HL-60/S4 (cell line): Measurements from ENCODE around the gene IFT52.

ENCODE experiments used
- in situ Hi-C: fragments of 300-500 bp; cut with MboI; formaldehyde crosslinking; loops from 2 replicates; pipeline ENCODE4 v1.14.3; 2022; ENCODE audit warnings: low sequenced_read_pairs

Gene IFT52, protein sequence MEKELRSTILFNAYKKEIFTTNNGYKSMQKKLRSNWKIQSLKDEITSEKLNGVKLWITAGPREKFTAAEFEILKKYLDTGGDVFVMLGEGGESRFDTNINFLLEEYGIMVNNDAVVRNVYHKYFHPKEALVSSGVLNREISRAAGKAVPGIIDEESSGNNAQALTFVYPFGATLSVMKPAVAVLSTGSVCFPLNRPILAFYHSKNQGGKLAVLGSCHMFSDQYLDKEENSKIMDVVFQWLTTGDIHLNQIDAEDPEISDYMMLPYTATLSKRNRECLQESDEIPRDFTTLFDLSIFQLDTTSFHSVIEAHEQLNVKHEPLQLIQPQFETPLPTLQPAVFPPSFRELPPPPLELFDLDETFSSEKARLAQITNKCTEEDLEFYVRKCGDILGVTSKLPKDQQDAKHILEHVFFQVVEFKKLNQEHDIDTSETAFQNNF

DNA sequence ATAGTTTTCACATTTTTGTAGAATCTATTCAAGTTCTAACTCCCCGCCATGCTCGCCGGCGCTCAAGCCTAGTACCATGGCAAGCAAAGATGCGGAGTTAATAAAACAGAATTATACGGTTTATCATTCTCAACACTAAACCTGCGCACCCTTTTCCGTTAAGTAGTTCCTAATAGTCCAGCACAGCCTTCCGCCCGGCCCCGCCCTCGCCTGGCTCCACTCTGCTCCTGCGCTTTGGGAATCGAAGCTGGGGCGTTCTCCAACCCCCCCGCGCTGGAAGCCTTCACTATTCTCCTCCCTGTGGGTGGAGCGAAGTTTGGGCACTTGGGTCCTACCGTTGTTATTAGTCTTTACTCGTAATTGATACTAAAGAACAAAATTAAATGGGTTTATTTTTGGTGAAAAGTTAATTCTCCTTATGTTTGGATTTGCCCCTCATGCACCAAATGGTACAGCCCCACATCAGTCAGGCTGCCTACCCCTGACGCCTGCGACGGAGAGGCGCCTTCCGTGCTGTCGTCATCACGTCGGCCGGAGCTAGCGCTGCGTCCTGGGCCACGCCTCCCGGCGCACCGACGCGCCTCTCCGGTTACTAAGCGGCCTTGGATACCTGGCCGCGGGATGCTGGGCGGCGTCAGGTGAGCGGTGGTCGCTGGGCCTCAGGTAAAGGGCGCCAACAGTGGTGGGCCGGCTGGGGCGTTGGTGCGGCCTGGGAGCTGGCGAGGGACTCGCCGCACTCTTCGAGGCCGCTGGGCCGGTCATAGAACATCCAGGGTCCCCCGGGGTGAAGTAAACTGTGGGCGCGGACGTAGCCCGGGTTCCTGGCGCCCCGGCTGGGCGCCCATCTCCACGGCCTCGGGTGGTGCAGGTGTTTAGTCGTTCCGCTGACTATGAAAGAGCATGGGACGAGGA lies at the start of gene IFT52:
Gene IFT52 (plus strand): TSS at position 546 of the 912 bp plus-strand sequence. CDS start 3,762 bp downstream, outside the sequence.
- in situ Hi-C loops: no loop called here

DNA sequence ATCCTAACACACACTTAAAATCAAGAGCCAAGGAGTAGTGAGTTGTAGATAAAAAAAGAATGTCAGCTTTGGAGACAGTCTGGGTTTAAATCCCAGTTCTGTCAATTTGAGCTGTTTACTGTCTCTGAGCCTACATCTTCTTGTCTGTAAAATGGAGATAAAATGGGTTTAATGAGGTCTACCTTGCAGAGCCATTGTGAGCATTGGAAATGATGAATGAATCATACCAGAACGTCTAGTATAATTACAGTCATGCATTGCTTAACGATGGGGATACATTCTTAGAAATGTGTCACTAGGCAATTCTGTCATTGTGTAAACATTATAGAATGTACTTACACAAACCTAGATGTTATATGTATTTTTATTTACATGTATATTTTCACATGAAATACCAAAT lies 49.5 kb upstream of the IFT52 start:
- in situ Hi-C loops: loop anchor here (25.0 kb wide), 1 partner anchor 546 kb away; no protein-coding TSS in a partner anchor

- in situ Hi-C loops: loop anchor here (25.0 kb wide), 1 partner anchor 545 kb away; no protein-coding TSS in a partner anchor
These were observed 48.6 kb upstream of the IFT52 start for GRCh38 chr20:43542161-43542560.

DNA sequence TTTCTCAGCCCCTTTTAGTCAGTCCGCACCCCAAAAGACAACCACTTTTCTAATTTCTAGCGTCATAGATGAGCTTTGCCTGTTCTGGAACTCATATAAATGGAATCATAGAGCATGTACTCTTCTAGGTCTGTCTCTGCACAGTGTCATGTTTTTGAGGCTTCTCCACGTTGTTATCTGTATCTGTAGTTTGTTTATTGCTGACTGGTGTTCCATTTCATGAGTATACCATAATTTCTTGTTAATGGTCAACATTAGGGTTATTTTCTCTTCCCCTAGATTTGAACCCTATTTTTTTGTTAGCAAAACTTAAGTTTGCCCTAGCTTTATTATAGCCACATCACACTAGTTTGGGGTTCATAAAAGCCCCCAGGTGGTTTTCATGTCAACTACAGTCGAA lies 48.1 kb upstream of the IFT52 start:
- in situ Hi-C loops: loop anchor here (25.0 kb wide), 1 partner anchor 545 kb away; no protein-coding TSS in a partner anchor

DNA sequence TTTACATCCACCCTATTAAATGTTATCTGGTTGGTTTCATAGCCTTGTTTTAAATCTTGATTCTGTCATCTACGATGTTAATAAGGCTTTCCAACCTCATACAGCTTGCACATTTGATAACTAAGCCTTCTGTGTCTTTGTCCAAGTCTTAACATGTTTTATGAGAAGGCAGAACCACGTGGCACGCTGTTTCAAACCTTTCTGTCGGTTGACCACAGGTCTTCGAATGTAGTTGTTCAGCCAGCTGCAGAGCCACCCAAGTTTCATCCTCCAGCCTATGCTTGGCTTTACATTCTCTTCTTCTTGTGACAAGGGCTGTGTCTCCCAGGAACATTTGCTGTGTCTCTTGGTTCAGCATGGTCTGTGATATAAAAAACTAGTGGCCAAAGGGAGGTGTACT lies 47.6 kb upstream of the IFT52 start:
- in situ Hi-C loops: loop anchor here (25.0 kb wide), 1 partner anchor 544 kb away; no protein-coding TSS in a partner anchor

- in situ Hi-C loops: loop anchor here (25.0 kb wide), 1 partner anchor 543 kb away; no protein-coding TSS in a partner anchor
These were observed 46.2 kb upstream of the IFT52 start for GRCh38 chr20:43544501-43544900.

GRCh38 chr20:43545837-43546578 lies 44.7 kb upstream of the IFT52 start:
- in situ Hi-C loops: loop anchor here (25.0 kb wide), 1 partner anchor 541 kb away; no protein-coding TSS in a partner anchor

- in situ Hi-C loops: loop anchor here (25.0 kb wide), 1 partner anchor 539 kb away; no protein-coding TSS in a partner anchor
These were observed 42.4 kb upstream of the IFT52 start for GRCh38 chr20:43548273-43548880.

- in situ Hi-C loops: loop anchor here (25.0 kb wide), 1 partner anchor 538 kb away; no protein-coding TSS in a partner anchor
These were observed 41.2 kb upstream of the IFT52 start for GRCh38 chr20:43549416-43550065.

GRCh38 chr20:43550456-43550855 lies 40.3 kb upstream of the IFT52 start:
- in situ Hi-C loops: no loop called here

- in situ Hi-C loops: no loop called here
These were observed 36.4 kb upstream of the IFT52 start for GRCh38 chr20:43554369-43554768.

GRCh38 chr20:43558412-43559146 lies 32.2 kb upstream of the IFT52 start, which contains the start of gene SGK2:
SGK2 (plus strand) TSS chr20:43559027; CDS start chr20:43566496, 7,469 bp downstream.
- in situ Hi-C loops: no loop called here

- in situ Hi-C loops: no loop called here
These were observed 31.4 kb upstream of the IFT52 start for GRCh38 chr20:43559147-43559987.

GRCh38 chr20:43560974-43561373 lies 29.8 kb upstream of the IFT52 start:
- in situ Hi-C loops: no loop called here

DNA sequence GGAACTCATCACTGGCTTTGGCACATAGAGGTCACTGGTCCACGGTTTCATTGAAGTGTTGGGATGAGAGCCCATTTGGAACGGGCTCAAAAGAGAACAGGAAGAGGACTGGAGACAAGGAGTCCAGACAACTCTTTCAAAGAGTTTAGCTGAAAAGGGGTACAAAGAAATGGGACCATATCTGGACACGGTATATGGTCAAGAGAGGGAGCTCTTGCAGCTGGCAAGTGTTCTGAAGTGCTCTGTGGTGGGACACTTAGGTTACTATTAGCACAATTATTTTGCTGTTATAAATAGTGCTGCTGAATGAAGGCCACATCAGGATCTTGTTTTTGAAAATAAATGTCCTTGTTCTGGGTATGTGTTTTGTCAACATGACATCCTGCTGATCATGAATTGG lies 27.3 kb upstream of the IFT52 start:
- in situ Hi-C loops: no loop called here

GRCh38 chr20:43563991-43564390 lies 26.7 kb upstream of the IFT52 start:
- in situ Hi-C loops: no loop called here

DNA sequence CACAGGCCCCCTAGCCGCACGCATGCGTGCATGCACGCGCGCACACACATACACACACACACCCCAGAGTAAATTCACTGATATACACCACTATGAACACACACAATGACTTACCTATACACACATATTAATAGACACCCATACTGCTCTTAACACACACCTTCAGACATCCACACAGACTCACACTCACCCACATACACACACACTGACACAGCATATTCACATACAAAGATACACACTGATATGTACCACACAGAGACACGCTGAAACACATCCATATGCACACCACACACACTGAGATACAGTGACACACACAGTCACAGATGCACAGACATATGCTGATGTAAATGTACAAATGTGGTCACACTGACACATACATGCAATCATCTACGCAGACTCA lies 26.3 kb upstream of the IFT52 start:
- in situ Hi-C loops: no loop called here
